GM06990 (cell line): ENCODE measurements around the gene TANGO2.

Source experiments
- DNase-seq: peaks from one replicate; pipeline ENCODE4 v3.0.0-alpha.2; 2011; ENCODE audit not compliant: insufficient read length; ENCODE audit errors: extremely low read depth
- H3K27me3 ChIP-seq: replicated peaks from 2 replicates; pipeline ENCODE4 v1.6.0; 2011; ENCODE audit warnings: low read length; ENCODE audit not compliant: control insufficient read depth, insufficient read depth
- H3K36me3 ChIP-seq: 2 replicates; pipeline ENCODE4 v1.5.1; 2011; ENCODE audit warnings: low read length; ENCODE audit not compliant: control insufficient read depth, insufficient read depth
- H3K4me3 ChIP-seq: replicated peaks from 2 replicates; pipeline ENCODE4 v1.5.1; 2011; ENCODE audit warnings: low read depth, mild to moderate bottlenecking, control low read depth, low read length
- TF ChIP-seq, protein P1 (sequence below): IDR thresholded peaks from 2 replicates; pipeline ENCODE4 v1.5.1; 2011; ENCODE audit warnings: low read length, control low read depth, mild to moderate bottlenecking, inconsistent platforms; ENCODE audit not compliant: insufficient read depth, poor library complexity, severe bottlenecking

Gene TANGO2

DNA sequence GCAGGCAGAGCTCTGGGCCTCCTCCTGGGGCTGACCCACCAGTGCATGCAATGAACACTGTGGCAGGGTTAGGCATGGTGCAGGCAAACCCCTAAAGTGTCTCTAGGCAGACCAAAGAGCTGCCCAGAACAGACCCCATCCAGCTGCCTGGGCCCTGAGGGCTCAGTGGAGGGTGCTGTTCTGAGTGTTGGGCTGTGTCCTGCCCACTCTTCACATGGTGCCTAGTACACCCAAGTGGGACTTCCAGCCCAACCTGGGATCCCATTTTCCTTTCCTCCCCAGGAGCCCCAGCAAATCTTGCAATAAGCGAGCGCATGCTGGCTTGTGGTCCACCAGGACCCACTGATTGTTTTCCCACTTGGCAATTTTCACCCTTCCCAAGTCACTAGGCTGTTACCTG lies 30.7 kb upstream of the TANGO2 start:
- H3K36me3 ChIP-seq, result no peaks in the 10 kb centered on the region
- H3K27me3 ChIP-seq, result no peaks in the 10 kb centered on the region
- H3K4me3 ChIP-seq, result no peak overlapping the region
- no peak for DNase-seq
- TF ChIP-seq, protein P1, sequence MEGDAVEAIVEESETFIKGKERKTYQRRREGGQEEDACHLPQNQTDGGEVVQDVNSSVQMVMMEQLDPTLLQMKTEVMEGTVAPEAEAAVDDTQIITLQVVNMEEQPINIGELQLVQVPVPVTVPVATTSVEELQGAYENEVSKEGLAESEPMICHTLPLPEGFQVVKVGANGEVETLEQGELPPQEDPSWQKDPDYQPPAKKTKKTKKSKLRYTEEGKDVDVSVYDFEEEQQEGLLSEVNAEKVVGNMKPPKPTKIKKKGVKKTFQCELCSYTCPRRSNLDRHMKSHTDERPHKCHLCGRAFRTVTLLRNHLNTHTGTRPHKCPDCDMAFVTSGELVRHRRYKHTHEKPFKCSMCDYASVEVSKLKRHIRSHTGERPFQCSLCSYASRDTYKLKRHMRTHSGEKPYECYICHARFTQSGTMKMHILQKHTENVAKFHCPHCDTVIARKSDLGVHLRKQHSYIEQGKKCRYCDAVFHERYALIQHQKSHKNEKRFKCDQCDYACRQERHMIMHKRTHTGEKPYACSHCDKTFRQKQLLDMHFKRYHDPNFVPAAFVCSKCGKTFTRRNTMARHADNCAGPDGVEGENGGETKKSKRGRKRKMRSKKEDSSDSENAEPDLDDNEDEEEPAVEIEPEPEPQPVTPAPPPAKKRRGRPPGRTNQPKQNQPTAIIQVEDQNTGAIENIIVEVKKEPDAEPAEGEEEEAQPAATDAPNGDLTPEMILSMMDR, result no peak

DNA sequence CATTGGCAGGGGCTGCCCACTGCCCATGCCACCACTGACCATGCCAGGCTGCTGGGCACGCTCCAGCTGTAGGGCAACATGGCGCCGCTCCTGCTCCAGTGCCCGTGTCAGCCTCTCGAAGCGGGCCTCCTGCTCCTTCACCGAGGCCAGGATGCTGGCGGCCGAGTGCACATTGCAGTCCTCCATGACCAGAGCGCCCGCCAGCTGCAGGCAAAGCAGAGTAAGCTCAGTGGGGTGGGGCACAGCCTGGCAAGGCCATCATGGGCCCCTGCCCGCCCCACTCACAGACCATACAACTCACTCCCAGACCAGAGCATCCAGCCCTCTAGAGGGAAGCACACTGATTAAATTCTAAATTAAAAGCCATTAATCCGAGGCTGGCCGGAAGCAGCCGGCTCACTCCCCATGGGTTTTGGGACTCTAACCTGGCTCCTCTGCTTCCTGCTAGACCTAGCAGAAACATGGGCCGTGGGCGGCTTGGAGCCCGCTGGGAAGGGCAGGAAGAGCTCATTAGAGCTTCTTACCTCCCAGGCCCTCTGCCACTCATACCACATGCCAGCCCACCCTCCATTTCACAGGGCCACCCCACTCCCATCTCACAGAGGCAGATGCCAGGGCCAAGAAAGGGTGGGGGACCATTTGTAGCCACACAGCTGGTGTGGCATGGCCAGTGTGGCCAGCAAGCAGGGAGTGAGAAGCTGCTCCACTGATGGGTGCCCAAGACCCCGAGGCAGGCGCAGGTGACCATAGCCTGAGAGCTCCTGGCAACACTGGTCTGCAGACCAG lies 30.1 kb upstream of the TANGO2 start:
- DNase-seq, result no peak
- Histone ChIP-seq H3K27me3 (no peaks in the 10 kb centered on the region), H3K4me3 (no peak overlapping the region), H3K36me3 (no peaks in the 10 kb centered on the region)
- TF ChIP-seq, protein P1, result no peak

GRCh38 chr22:19991395-19991644 lies 29.6 kb upstream of the TANGO2 start:
- H3K27me3 ChIP-seq, result no peaks in the 10 kb centered on the region
- no peak for DNase-seq
- TF ChIP-seq, protein P1, result no peak

GRCh38 chr22:19991645-19992451 lies 29.1 kb upstream of the TANGO2 start:
- H3K27me3 ChIP-seq, result no peaks in the 10 kb centered on the region
- H3K4me3 ChIP-seq, result no peak overlapping the region
- H3K36me3 ChIP-seq, result no peaks in the 10 kb centered on the region
- TF ChIP-seq, protein P1, result no peak
- DNase-seq, result no peak

More at GRCh38 chr22:19991395-19991644, 29.6 kb upstream of the TANGO2 start:
- H3K4me3 ChIP-seq, result no peak overlapping the region
- H3K36me3 ChIP-seq, result no peaks in the 10 kb centered on the region

GRCh38 chr22:19992481-19992911 lies 28.4 kb upstream of the TANGO2 start:
- no peak overlapping the region for H3K4me3 ChIP-seq
- H3K36me3 ChIP-seq, result no peaks in the 10 kb centered on the region
- no peak for DNase-seq
- no peaks in the 10 kb centered on the region for H3K27me3 ChIP-seq
- TF ChIP-seq, protein P1, result no peak
